ENCODE data around the gene CARS2.
A peak's percentile ranks its signal among the peaks of the same experiment; 100 is the strongest.

Gene CARS2

GRCh38 chr13:110628477-110628793, 77.5 kb downstream of the CARS2 start:
- peak; percentile 39 for DNase-seq (ENCODE audit: low read depth, low spot score)
- no peak for TF ChIP-seq CTCF (IDR thresholded peaks at IDR 0.05; ENCODE audit: low read depth, low read length)
- in situ Hi-C loops (cut with HindIII; ENCODE audit: low sequenced_read_pairs): no loop called here
- H3K4me3 ChIP-seq (ENCODE audit: low read depth, low read length): no peak overlapping the region

GRCh38 chr13:110627761-110628476, 78.0 kb downstream of the CARS2 start:
- in situ Hi-C loops (cut with HindIII; ENCODE audit: low sequenced_read_pairs): no loop called here
- H3K4me3 ChIP-seq (ENCODE audit: low read depth, low read length): no peak overlapping the region
- no peak for TF ChIP-seq CTCF (IDR thresholded peaks at IDR 0.05; ENCODE audit: low read depth, low read length)
- no peak for DNase-seq (ENCODE audit: low read depth, low spot score)

DNA sequence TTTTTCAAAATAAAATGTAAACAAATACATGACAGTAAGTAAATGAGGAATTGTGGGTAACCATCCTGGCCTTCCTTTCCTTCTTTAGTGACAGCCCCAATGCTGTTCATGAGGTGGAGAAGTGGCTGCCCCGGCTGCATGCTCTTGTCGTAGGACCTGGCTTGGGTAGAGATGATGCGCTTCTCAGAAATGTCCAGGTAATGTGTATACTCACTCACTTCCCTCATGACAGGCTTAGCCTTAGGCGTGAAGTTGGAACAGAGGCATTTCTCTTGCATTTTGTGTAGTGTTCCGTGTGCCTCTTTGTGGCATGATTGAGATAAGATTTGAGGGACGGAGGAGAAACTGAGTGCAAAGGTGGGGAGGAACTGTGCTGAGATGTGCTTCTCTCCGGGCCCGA, 78.6 kb downstream of the CARS2 start:
- no peak for DNase-seq (ENCODE audit: low read depth, low spot score)
- TF ChIP-seq CTCF (IDR thresholded peaks at IDR 0.05; ENCODE audit: low read depth, low read length): no peak
- in situ Hi-C loops (cut with HindIII; ENCODE audit: low sequenced_read_pairs): no loop called here
- no peak overlapping the region for H3K4me3 ChIP-seq (ENCODE audit: low read depth, low read length)

GRCh38 chr13:110626521-110626920, 79.4 kb downstream of the CARS2 start:
- DNase-seq (ENCODE audit: low read depth, low spot score): no peak
- in situ Hi-C loops (cut with HindIII; ENCODE audit: low sequenced_read_pairs): no loop called here
- TF ChIP-seq CTCF (IDR thresholded peaks at IDR 0.05; ENCODE audit: low read depth, low read length): no peak
- H3K4me3 ChIP-seq (ENCODE audit: low read depth, low read length): no peak overlapping the region

DNA sequence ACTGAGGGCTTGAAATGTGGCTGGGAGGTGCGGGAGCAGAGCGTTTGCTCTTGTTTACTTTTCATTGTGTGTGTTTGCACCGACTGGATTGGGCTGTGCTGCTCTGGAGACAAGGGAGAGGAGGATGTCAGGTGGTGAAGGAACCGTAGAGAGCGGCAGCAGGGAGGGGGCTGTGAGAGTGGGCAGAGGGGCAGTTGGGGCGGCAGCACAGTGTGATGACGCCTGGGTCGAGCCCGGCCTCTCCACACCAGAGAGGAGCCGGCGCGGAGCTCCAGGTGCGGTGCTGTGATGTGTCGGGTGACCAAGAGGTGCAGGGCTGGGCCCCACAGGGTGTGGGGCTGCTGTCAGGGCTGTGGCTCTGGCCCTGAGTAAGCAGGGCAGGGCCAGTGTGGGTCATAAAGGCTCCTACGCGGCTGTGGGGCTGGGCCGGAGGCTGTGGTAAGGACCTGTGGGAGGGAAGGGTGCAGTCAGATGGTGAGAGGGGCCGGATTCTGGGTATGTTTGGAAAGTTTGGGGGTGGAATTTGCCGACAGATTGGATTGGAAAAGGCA, 80.1 kb downstream of the CARS2 start:
- in situ Hi-C loops (cut with HindIII; ENCODE audit: low sequenced_read_pairs): no loop called here
- no peak for DNase-seq (ENCODE audit: low read depth, low spot score)
- no peak for TF ChIP-seq CTCF (IDR thresholded peaks at IDR 0.05; ENCODE audit: low read depth, low read length)
- no peak overlapping the region for H3K4me3 ChIP-seq (ENCODE audit: low read depth, low read length)

- DNase-seq (ENCODE audit: low read depth, low spot score): no peak
- TF ChIP-seq CTCF (IDR thresholded peaks at IDR 0.05; ENCODE audit: low read depth, low read length): no peak
- H3K4me3 ChIP-seq (ENCODE audit: low read depth, low read length): no peak overlapping the region
- in situ Hi-C loops (cut with HindIII; ENCODE audit: low sequenced_read_pairs): no loop called here
Measured at GRCh38 chr13:110624766-110625756, 80.9 kb downstream of the CARS2 start.

All from astrocyte of the spinal cord (primary cell).